ENCODE measurements around the gene PCNP. TPM values are rescaled to one million over a fixed set of nuclear protein-coding genes. Genes with fewer than 3 reads are reported as not detected.

PCNP gene
- 33.1 and 75.9 TPM in 2 replicates for total RNA-seq (ENCODE audit: low replicate concordance)

DNA sequence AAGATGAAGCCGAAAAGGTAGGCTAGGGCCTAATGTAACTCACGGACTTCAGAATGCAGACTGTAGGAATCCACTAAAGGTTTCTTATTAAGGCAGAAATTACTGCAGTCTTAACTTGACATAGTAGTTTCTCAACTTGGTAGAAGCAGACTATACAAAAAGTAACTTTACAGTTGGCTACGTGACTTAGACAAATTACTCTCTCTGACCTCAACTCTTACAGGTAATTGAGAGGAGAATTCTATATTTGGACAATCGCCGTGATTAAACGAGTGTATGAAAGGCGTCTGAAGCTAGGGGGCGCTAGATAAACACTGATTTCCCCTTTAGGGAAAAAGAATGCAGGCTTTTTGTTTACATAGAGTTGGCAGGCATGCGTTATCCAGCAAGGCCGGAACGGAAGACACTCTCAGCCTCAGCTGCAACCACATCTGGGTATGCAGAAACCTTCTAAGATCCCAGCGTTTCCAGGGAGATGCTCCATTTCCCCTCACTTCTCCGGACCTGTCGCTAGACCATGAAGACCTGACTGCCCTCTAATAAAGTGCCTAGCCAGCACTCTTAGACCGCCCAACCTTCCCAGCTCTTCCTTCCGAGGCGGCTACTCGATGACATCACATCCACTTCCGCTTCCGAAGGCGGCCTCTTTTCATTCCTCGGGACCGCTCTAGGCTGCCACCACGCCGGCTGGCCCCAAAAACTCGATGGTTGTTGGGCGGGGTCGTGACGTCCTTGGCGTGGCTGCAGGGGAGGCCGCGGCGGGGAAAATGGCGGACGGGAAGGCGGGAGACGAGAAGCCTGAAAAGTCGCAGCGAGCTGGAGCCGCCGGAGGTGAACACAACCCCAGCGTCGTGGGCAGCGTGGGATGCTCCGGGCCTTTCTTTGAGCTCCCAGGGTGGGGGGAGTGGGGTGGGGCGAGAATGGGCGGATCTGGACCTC, at the start of gene PCNP:
TSS of gene PCNP (plus strand) at position 732 of the 939 bp plus-strand sequence. CDS start at position 768, 36 bp downstream.

DNA sequence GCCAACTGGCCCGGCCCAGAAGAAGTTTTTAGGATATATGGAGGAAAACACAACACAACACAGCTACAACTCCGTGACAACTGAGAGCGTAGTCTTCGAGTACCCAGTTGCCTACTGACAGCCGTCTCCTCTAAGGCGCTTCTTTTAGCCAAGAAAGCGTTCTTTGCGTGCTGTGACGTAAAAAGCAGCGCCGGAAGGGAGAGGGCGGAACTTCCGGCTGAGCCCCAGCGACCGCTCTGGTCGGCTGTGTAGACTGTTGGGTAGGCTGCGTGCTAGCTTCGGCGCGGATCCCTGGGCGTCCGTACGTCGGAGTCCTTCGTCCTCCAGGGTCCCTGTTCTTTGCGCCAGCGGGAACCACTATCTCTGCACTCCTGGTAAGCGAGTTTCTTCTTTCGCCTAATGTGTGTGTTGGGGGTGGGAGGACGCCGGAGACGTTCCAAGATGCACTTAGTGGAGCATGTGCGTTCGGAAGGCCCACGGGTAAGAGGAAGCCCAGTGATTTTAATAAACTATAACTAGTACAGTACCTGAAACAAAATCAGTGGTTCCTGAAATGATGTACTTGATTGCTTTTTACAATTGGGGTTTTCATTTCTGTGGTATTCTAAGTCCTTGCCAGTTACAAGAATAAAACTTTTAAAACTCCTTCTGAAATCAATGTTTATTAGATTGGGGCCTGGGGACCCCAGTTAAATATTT, 12.2 kb upstream of the PCNP start, which contains the start of gene TRMT10C:
TSS of gene TRMT10C (plus strand) at position 239 of the 699 bp plus-strand sequence. CDS start 2,914 bp downstream, outside the sequence.

Other genes starting within 250 kb of the PCNP start
- 7.5 and 9.8 TPM in 2 replicates for gene SENP7, start 61.0 kb upstream of the PCNP start, total RNA-seq (ENCODE audit: low replicate concordance)
- gene TRMT10C, start 12.3 kb upstream of the PCNP start, total RNA-seq (ENCODE audit: low replicate concordance): 5.3 and 17.8 TPM in 2 replicates
- gene ZBTB11, start 103.0 kb downstream of the PCNP start, total RNA-seq (ENCODE audit: low replicate concordance): 13.5 and 17.3 TPM in 2 replicates
- 652 and 2,577 TPM in 2 replicates for gene RPL24, start 112.5 kb downstream of the PCNP start, total RNA-seq (ENCODE audit: low replicate concordance)
- 8.6 and 9.7 TPM in 2 replicates for gene CEP97, start 150.4 kb downstream of the PCNP start, total RNA-seq (ENCODE audit: low replicate concordance)
- gene NXPE3, start 205.0 kb downstream of the PCNP start, total RNA-seq (ENCODE audit: low replicate concordance): 20.1 and 20.4 TPM in 2 replicates